Renal cortex interstitium (tissue), 11 donors: ENCODE measurements around the gene HID1. TPM values are rescaled to one million over a fixed set of nuclear protein-coding genes. Genes with fewer than 3 reads are reported as not detected.
"Not testable (repeated sequence)": the region's sequence is repeated elsewhere in the genome, so short reads cannot be mapped to it uniquely, and the experiment has no call there.

Experiments used
- DNase-seq, 11 donors: peaks; one replicate each; pipeline ENCODE4 v3.0.0-alpha.2; 2013; ENCODE audit warnings: low read depth in 9 of 11, low spot score in 4 of 11; ENCODE audit errors: extremely low read depth in 1 of 11
- polyA plus RNA-seq, 3 donors: library from polyadenylated mRNA; unstranded; fragments of 120-200 nt; gene quantifications; one replicate each; pipeline ENCODE4 v1.2.1, GENCODE V29; 2013; ENCODE audit not compliant: insufficient read length in 3 of 3

HID1 gene
- polyA plus RNA-seq, 3 donors: 9.2 to 16.8 (median 13.8) TPM

- DNase-seq: no peak
Observed at GRCh38 chr17:74916136-74916850, 56.3 kb downstream of the HID1 start.

- DNase-seq: not testable (repeated sequence)
Observed at GRCh38 chr17:74911423-74911822, 61.1 kb downstream of the HID1 start.

GRCh38 chr17:74909097-74909496 is 63.5 kb downstream of the HID1 start:
- DNase-seq: not testable (repeated sequence)

GRCh38 chr17:74907012-74907411 is 65.5 kb downstream of the HID1 start:
- no peak for DNase-seq

DNA sequence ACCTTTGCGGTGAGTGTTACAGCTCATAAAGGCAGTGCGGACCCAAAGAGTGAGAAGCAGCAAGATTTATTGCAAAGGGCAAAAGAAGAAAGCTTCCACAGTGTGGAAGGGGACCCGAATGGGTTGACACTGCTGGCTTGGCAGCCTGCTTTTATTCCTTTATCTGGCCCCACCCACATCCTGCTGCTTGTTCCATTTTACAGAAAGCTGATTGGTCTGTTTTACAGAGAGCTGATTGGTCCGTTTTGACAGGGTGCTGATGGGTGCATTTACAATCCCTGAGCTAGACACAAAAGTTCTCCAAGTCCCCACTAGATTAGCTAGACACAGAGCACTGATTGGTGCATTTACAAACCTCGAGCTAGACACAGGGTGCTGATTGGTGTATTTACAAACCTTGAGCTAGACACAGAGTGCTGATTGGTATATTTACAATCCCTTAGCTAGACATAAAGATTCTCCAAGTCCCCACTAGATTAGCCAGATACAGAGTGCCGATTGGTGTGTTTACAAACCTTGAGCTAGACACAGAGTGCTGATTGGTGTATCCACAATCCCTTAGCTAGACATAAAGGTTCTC is 66.3 kb downstream of the HID1 start:
- DNase-seq: not testable (repeated sequence)

DNA sequence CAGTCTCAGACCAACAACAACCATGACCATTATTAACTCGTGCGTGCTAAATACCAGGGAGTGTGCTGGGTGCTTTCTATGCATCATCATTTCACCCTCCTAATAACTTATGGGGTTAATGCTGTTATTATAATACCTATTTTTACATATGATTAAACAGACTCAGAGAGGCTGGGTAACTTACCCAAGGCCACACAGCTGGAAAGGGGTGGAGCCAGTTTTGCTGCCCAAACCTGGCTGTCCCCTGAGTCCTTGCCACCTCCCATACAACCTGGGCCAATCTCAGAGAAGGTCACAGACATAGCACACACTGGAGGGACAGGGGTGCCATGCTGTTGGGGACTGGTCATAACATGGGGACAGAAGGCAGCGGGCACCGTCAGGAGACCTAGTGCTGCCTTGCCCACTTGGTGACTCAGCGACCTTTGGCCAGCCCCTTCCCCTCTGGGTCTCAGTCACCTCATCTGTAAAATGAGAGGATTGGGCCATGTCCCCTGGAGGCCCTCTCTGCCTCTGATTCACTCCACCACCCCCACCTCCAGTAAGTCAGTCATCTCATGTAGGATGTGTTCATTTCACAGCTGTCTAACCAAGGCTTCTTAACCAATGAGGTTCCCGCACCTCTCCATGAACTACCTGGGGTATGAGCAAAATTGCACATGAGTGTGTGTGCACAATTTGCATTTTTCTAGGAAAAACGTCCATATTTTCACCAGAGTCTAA is 67.7 kb downstream of the HID1 start:
- DNase-seq: no peak

GRCh38 chr17:74903671-74904070 is 68.9 kb downstream of the HID1 start:
- DNase-seq: no peak

DNA sequence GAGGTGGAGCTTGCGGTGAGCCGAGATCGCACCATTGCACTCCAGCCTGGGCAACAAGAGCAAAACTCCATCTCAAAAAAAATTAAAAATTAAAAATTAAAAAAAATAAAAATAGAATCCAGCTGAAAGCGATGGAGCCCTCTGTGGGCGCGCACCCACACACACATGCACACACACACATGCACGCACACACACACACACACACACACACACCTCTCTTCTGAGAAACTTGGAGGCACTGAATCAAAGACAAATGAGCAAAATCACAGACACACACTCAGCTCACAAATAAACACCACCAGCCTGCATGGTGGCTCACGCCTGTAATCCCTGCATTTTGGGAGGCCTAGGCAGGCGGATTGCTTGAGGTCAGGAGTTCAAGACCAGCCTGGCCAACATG is 69.5 kb downstream of the HID1 start:
- DNase-seq: no peak

GRCh38 chr17:74901353-74902135 is 71.0 kb downstream of the HID1 start:
- no peak for DNase-seq

Other genes starting within 250 kb of the HID1 start
- 1 to 10 TPM; 5.3 to 6.7 (median 6.2) TPM for gene RAB37, start 235.5 kb downstream of the HID1 start, polyA plus RNA-seq
- 100 to 1,000 TPM; 158 to 197 (median 171) TPM for gene NHERF1, start 224.1 kb downstream of the HID1 start, polyA plus RNA-seq
- gene NAT9, start 196.4 kb downstream of the HID1 start, polyA plus RNA-seq: 10 to 100 TPM; 40.8 to 54.9 (median 46.7) TPM
- gene GRIN2C, start 112.9 kb downstream of the HID1 start, polyA plus RNA-seq: under 1 TPM; 0.16 to 0.36 (median 0.32) TPM
- 1 to 10 TPM; 5.6 to 8.7 (median 8.6) TPM for gene FDXR, start 99.8 kb downstream of the HID1 start, polyA plus RNA-seq
- under 1 TPM; 0.25 to 0.67 (median 0.29) TPM for gene FADS6, start 79.1 kb downstream of the HID1 start, polyA plus RNA-seq
- gene USH1G, start 49.5 kb downstream of the HID1 start, polyA plus RNA-seq: 1 to 10 TPM in 1 of 3 donors, under 1 TPM in 2; 0.56 to 1.2 (median 0.70) TPM
- not detected for gene OTOP2, start 48.5 kb downstream of the HID1 start, polyA plus RNA-seq
- gene OTOP3, start 36.9 kb downstream of the HID1 start, polyA plus RNA-seq: not detected
- 10 to 100 TPM in 1 of 3 donors, 1 to 10 TPM in 2; 8.0 to 11.4 (median 8.8) TPM for gene CDR2L, start 14.9 kb upstream of the HID1 start, polyA plus RNA-seq
- 10 to 100 TPM; 26.1 to 28.4 (median 27.0) TPM for gene MRPL58, start 39.9 kb upstream of the HID1 start, polyA plus RNA-seq
- gene ATP5PD, start 74.2 kb upstream of the HID1 start, polyA plus RNA-seq: 100 to 1,000 TPM; 297 to 353 (median 303) TPM
- 10 to 100 TPM; 28.8 to 32.0 (median 30.2) TPM for gene KCTD2, start 74.5 kb upstream of the HID1 start, polyA plus RNA-seq
- gene SLC16A5, start 115.2 kb upstream of the HID1 start, polyA plus RNA-seq: 10 to 100 TPM; 22.0 to 38.4 (median 26.1) TPM
- 10 to 100 TPM; 15.2 to 17.7 (median 15.8) TPM for gene ARMC7, start 137.2 kb upstream of the HID1 start, polyA plus RNA-seq
- gene NT5C, start 159.0 kb upstream of the HID1 start, polyA plus RNA-seq: 10 to 100 TPM; 46.9 to 70.1 (median 61.7) TPM
- gene JPT1, start 181.8 kb upstream of the HID1 start, polyA plus RNA-seq: 100 to 1,000 TPM in 2 of 3 donors, 10 to 100 TPM in 1; 98.8 to 104 (median 104) TPM
- gene SUMO2, start 210.2 kb upstream of the HID1 start, polyA plus RNA-seq: 100 to 1,000 TPM; 609 to 769 (median 709) TPM
- gene NUP85, start 232.9 kb upstream of the HID1 start, polyA plus RNA-seq: 10 to 100 TPM; 69.4 to 74.8 (median 70.6) TPM